ENCODE results near the gene UBE2O.

UBE2O gene

DNA sequence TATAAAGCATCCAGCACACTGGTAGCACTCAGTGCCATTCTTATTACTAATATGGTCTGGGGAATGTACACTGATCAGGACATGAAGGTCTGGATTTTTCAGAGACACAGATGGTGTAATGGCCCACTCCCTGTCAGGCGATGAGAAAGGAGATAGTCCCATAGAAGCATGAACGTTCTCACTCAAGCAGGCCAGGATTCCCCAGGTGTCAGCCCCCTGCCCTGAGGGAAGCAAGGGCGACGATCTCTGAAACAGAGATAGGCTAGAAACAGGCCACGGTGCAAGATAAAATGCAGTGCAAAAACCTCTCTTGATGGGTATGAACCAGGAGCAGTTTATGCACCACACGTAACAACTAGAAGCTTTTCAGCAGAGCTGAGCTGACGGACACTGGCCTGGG is 109.8 kb downstream of the UBE2O start:
- Histone ChIP-seq H3F3A (ENCODE audit: control insufficient read depth, insufficient read depth) (no peaks in the 10 kb centered on the region), H3K9me2 (replicated peaks; ENCODE audit: control insufficient read depth, low read length) (no peaks in the 10 kb centered on the region), H3K4me3 (ENCODE audit: low read length) (no peak overlapping the region), H3K9me3 (ENCODE audit: control insufficient read depth, insufficient read depth, low read length) (no peaks in the 10 kb centered on the region), H4K20me1 (ENCODE audit: control insufficient read depth, insufficient read depth, low read depth, low read length) (no peaks in the 10 kb centered on the region), H3K79me2 (ENCODE audit: control insufficient read depth, low read length) (no peaks in the 10 kb centered on the region), H3K4me1 (ENCODE audit: control insufficient read depth, low read length) (no peaks in the 10 kb centered on the region), H3K27ac (ENCODE audit: low read depth, low read length) (no peak overlapping the region), H3K27me3 (ENCODE audit: control insufficient read depth, low read length) (no peaks in the 10 kb centered on the region), H3K4me2 (ENCODE audit: low read length) (no peak overlapping the region), H3K36me3 (ENCODE audit: control insufficient read depth, low read length) (peaks cover 23% of the 10 kb centered on the region)
- TF ChIP-seq, protein P1, sequence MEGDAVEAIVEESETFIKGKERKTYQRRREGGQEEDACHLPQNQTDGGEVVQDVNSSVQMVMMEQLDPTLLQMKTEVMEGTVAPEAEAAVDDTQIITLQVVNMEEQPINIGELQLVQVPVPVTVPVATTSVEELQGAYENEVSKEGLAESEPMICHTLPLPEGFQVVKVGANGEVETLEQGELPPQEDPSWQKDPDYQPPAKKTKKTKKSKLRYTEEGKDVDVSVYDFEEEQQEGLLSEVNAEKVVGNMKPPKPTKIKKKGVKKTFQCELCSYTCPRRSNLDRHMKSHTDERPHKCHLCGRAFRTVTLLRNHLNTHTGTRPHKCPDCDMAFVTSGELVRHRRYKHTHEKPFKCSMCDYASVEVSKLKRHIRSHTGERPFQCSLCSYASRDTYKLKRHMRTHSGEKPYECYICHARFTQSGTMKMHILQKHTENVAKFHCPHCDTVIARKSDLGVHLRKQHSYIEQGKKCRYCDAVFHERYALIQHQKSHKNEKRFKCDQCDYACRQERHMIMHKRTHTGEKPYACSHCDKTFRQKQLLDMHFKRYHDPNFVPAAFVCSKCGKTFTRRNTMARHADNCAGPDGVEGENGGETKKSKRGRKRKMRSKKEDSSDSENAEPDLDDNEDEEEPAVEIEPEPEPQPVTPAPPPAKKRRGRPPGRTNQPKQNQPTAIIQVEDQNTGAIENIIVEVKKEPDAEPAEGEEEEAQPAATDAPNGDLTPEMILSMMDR (IDR thresholded peaks at IDR 0.05; ENCODE audit: low read depth, low read length, poor library complexity, severe bottlenecking) = no peak
- TF ChIP-seq EZH2phosphoT487 (IDR thresholded peaks at IDR 0.05; ENCODE audit: borderline replicate concordance, low read length) = no peak

DNA sequence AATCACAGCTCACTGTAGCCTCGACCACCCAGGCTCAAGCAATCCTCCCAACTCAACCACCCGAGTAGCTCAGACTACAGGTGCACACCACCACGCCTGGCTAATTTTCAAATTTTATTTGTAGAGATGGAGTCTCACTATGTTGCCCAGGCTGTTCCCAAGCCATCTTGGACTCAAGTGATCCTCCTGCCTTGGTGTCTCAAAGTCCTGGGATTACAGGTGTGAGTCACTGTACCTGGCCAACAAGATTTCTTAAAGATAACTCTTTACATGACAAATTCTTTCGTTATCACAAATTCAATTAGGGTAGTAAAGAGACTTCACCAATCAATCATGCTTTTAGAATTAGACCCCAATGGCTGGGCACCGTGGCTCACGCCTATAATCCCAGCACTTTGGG is 111.7 kb downstream of the UBE2O start:
- Histone ChIP-seq H3K4me2 (ENCODE audit: low read length) (no peak overlapping the region), H3K27ac (ENCODE audit: low read depth, low read length) (no peak overlapping the region), H4K20me1 (ENCODE audit: control insufficient read depth, insufficient read depth, low read depth, low read length) (no peaks in the 10 kb centered on the region), H3F3A (ENCODE audit: control insufficient read depth, insufficient read depth) (no peaks in the 10 kb centered on the region), H3K36me3 (ENCODE audit: control insufficient read depth, low read length) (peaks cover 15% of the 10 kb centered on the region), H3K79me2 (ENCODE audit: control insufficient read depth, low read length) (no peaks in the 10 kb centered on the region), H3K4me3 (ENCODE audit: low read length) (no peak overlapping the region), H3K4me1 (ENCODE audit: control insufficient read depth, low read length) (no peaks in the 10 kb centered on the region), H3K27me3 (ENCODE audit: control insufficient read depth, low read length) (no peaks in the 10 kb centered on the region), H3K9me2 (replicated peaks; ENCODE audit: control insufficient read depth, low read length) (no peaks in the 10 kb centered on the region), H3K9me3 (ENCODE audit: control insufficient read depth, insufficient read depth, low read length) (no peaks in the 10 kb centered on the region)
- TF ChIP-seq EZH2phosphoT487 (IDR thresholded peaks at IDR 0.05; ENCODE audit: borderline replicate concordance, low read length) = no peak
- TF ChIP-seq, protein P1 (IDR thresholded peaks at IDR 0.05; ENCODE audit: low read depth, low read length, poor library complexity, severe bottlenecking) = no peak
